Right atrium auricular region (tissue), 2 donors: Measurements from ENCODE around the gene SLC7A6. TPM values are rescaled to one million over a fixed set of nuclear protein-coding genes. Genes with fewer than 3 reads are reported as not detected.

Source experiments
- DNase-seq: peaks from one replicate; pipeline ENCODE4 v3.0.0-alpha.2; 2019; ENCODE audit warnings: low spot score
- H3K27ac ChIP-seq, 2 donors: fragments of 200-600 bp; sonication (generic); 1 replicate in 1 of 2; 2 replicates in 1 of 2; pipeline ENCODE4 v1.5.1; 2016 to 2019
- H3K27me3 ChIP-seq, 2 donors: fragments of 200-600 bp; sonication (generic); one replicate each; pipeline versions ENCODE4 v1.5.1 to v1.6.0; 2017 to 2019
- H3K36me3 ChIP-seq: fragments of 200-600 bp; sonication (generic); one replicate; pipeline ENCODE4 v1.5.1; 2016
- H3K4me1 ChIP-seq, 2 donors: fragments of 200-600 bp; sonication (generic); one replicate each; pipeline versions ENCODE4 v1.5.1 to v1.6.0; 2017 to 2019
- H3K4me3 ChIP-seq, 2 donors: fragments of 200-600 bp; sonication (generic); 1 replicate in 1 of 2; 2 replicates in 1 of 2; pipeline ENCODE4 v1.5.1; 2017 to 2019; ENCODE audit warnings: mild to moderate bottlenecking in 1 of 2, moderate library complexity in 1 of 2
- H3K9me3 ChIP-seq, 2 donors: fragments of 200-600 bp; sonication (generic); one replicate each; pipeline ENCODE4 v1.5.1; 2019
- CTCF ChIP-seq, 2 donors: fragments of 200-600 bp; sonication (generic); IDR thresholded peaks; one replicate each; pipeline ENCODE4 v1.5.1; 2019; ENCODE audit warnings: antibody characterized with exemption in 2 of 2
- total RNA-seq, 2 donors: library from RNA; depleted of rRNA; stranded (reverse); fragments of >200 nt; gene quantifications; one replicate each; pipeline ENCODE4 v1.1.0, GENCODE V29; 2016

SLC7A6 gene
- total RNA-seq, 2 donors from 2014 or later = 28.9 to 51.0 TPM

DNA sequence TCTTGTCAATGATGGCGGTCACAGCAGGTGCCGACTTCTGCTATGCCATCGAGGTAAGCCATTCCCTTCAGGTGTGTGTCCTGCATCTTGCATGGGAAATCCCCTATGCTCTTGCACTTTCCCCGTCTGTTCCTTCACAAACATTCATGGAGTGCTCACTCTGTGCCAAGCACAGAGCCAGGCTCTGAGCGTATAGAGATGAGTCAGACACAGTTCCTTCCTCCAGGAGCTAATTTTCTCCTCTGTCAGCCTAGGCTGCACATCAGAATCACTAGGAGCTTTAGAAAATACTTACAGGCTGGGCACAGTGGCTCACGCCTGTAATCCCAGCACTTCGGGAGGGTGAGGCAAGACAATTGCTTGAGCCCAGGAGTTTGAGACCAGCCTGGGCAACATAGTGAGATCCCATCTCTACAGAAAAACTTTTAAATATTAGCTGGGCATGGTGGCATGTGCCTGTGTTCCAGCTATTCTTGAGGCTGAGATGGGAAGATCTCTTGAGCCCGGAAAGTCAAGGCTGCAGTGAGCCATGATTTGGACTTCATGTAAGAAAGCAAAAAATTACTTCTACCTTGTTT lies 60.5 kb downstream of the SLC7A6 start:
- H3K4me3 ChIP-seq = no peak overlapping the region
- TF ChIP-seq CTCF (IDR thresholded peaks at IDR 0.05) = no peak
- no peaks in the 10 kb centered on the region for H3K9me3 ChIP-seq
- H3K36me3 ChIP-seq = peaks cover 32% of the 10 kb centered on the region
- no peak for DNase-seq
- no peaks in the 10 kb centered on the region for H3K27me3 ChIP-seq
- H3K4me1 ChIP-seq = no peaks in the 10 kb centered on the region
- no peak overlapping the region for H3K27ac ChIP-seq

DNA sequence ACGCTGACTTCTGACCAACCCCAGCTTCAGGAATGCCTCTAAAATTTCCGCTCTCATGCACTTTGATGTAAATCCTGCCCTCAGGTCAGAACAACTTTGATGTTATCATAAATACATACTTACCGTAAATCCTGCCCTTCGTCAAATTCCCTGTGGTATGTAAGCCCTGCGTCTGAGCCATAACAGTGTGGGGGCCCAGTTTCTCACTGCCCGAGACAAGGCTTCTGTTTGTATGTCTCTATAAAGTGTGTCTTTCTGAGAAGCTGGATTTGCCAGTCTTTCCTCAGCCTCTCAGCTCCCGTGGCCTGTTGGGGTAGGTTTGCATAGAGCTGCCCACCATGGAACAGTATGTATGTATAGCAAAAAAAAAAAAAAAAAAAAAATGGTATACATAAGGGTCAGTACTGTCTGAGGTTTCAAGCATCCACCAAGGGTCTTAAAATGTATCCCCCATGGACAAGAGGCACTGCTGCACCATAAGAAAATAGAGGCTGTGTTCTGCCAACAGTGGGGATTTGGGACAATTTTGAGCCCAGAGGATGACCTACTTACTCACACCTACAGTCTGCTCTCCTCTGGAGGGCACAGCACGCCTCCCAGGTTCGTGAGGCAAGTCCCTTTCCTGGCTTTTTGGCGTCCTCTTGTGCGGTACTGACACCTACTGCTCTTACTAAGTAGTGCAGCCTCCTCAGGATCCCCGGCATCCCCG lies 64.0 kb downstream of the SLC7A6 start:
- Histone ChIP-seq H3K4me1 (peaks cover 0 to 7% of the 10 kb centered on the region in 2 donors), H3K36me3 (peaks cover 25% of the 10 kb centered on the region), H3K27ac (no peak overlapping the region), H3K4me3 (no peak overlapping the region), H3K9me3 (no peaks in the 10 kb centered on the region), H3K27me3 (no peaks in the 10 kb centered on the region)
- DNase-seq = peak; percentile 85
- peak; percentile 85 to 96 for TF ChIP-seq CTCF (IDR thresholded peaks at IDR 0.05)

DNA sequence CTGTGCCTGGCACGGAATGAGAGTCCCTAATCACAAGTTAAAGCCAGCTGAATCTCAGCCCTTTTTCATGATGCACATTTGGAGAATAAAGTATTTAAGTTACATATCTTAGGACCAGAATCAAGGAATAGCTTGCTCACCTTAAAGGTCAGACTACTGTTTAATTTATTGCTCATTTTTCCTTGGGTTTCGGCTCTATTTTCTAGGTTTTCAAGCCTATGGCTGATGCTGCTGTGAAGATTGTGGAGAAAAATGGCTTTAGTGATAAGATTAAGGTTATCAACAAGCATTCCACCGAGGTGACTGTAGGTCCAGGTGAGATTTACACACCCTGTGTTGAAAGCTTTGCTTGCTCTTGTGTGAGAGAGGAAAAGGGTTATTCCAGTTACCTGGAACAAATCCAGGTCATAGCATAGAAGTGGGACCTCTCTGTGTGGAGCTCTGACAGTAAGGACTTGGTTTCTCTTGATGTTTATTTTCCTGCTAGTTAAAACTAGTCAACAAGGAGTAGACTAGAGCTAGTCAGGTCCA lies 64.6 kb downstream of the SLC7A6 start:
- no peaks in the 10 kb centered on the region for H3K9me3 ChIP-seq
- H3K27ac ChIP-seq = no peak overlapping the region
- H3K4me3 ChIP-seq = no peak overlapping the region
- peaks cover 0 to 7% of the 10 kb centered on the region in 2 donors for H3K4me1 ChIP-seq
- H3K27me3 ChIP-seq = no peaks in the 10 kb centered on the region
- DNase-seq = no peak
- peaks cover 25% of the 10 kb centered on the region for H3K36me3 ChIP-seq
- TF ChIP-seq CTCF (IDR thresholded peaks at IDR 0.05) = peak in 1 of 2 donors; percentile 13

DNA sequence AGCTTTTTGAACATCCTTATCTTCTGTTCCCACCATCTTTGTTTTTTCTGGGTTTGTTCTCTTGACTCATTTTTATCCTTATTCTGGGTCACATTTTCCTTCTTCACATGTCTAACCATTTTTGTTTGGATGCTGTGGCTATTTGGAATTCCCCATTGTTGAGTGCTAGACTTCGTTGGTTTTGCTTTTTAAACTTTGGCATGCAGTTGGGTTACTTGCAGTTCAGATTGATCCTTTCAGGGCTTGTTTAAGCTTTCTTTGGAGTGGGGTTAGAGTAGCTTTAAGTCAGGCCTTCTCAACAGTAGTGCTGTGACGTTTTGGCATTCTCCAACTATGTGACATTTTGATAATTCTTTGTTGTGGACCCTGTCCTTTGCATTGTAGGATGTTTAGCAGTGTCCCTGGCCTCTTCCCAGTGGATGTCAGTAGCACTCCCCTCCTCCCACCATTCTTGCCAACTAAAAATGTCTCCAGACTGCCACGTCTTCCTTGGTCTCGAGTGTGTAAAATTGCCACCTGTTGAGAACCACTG lies 67.6 kb downstream of the SLC7A6 start:
- no peak overlapping the region for H3K4me3 ChIP-seq
- peaks cover 0 to 7% of the 10 kb centered on the region in 2 donors for H3K4me1 ChIP-seq
- DNase-seq = no peak
- no peak for TF ChIP-seq CTCF (IDR thresholded peaks at IDR 0.05)
- peak overlapping the region in 1 of 2 donors; percentile 22 for H3K27ac ChIP-seq
- no peaks in the 10 kb centered on the region for H3K27me3 ChIP-seq
- H3K36me3 ChIP-seq = no peaks in the 10 kb centered on the region
- no peaks in the 10 kb centered on the region for H3K9me3 ChIP-seq

- DNase-seq = no peak
- H3K9me3 ChIP-seq = no peaks in the 10 kb centered on the region
- peaks cover 4% of the 10 kb centered on the region for H3K36me3 ChIP-seq
- no peak overlapping the region for H3K4me3 ChIP-seq
- H3K27me3 ChIP-seq = no peaks in the 10 kb centered on the region
- TF ChIP-seq CTCF (IDR thresholded peaks at IDR 0.05) = no peak
- peaks cover 0 to 7% of the 10 kb centered on the region in 2 donors for H3K4me1 ChIP-seq
- H3K27ac ChIP-seq = peak overlapping the region in 1 of 2 donors; percentile 22
These were observed 68.2 kb downstream of the SLC7A6 start for GRCh38 chr16:68332411-68333121.
